WERI-Rb-1 (cell line): Measurements from ENCODE around the gene KIF9.
A peak's percentile ranks its signal among the peaks of the same experiment; 100 is the strongest.
"Not testable (repeated sequence)": the region's sequence is repeated elsewhere in the genome, so short reads cannot be mapped to it uniquely, and the experiment has no call there.

Experiments
- DNase-seq: peaks from one replicate; pipeline ENCODE4 v3.0.0-alpha.2; 2020
- H3K27ac ChIP-seq: fragments of 250-450 bp; sonication (Bioruptor Pico); 2 replicates; pipeline ENCODE4 v1.5.1; 2020; ENCODE audit warnings: mild to moderate bottlenecking, moderate library complexity
- H3K27me3 ChIP-seq: fragments of 250-450 bp; sonication (Bioruptor Pico); 2 replicates; pipeline ENCODE4 v1.5.1; 2021; ENCODE audit warnings: mild to moderate bottlenecking, low read depth, moderate library complexity; ENCODE audit not compliant: insufficient read depth, severe bottlenecking
- H3K36me3 ChIP-seq: fragments of 250-450 bp; sonication (Bioruptor Pico); 2 replicates; pipeline ENCODE4 v1.5.1; 2020; ENCODE audit warnings: mild to moderate bottlenecking, moderate library complexity
- H3K4me3 ChIP-seq: 2 replicates; pipeline ENCODE4 v1.5.1; 2011; ENCODE audit warnings: low read depth, mild to moderate bottlenecking, control low read depth, low read length
- H3K9me3 ChIP-seq: fragments of 250-450 bp; sonication (Bioruptor Pico); 2 replicates; pipeline ENCODE4 v1.5.1; 2021; ENCODE audit warnings: mild to moderate bottlenecking, moderate library complexity; ENCODE audit not compliant: severe bottlenecking
- CTCF ChIP-seq: IDR thresholded peaks from 2 replicates; pipeline ENCODE4 v1.5.1; 2011; ENCODE audit warnings: low read depth, mild to moderate bottlenecking, control low read depth, inconsistent platforms, low read length

KIF9 gene

GRCh38 chr3:47295322-47295721, 12.7 kb upstream of the KIF9 start:
- Histone ChIP-seq H3K36me3 (peaks cover 8% of the 10 kb centered on the region), H3K9me3 (no peaks in the 10 kb centered on the region), H3K27ac (peak overlapping the region; percentile 50), H3K4me3 (no peak overlapping the region), H3K27me3 (no peaks in the 10 kb centered on the region)
- DNase-seq, result no peak
- no peak for TF ChIP-seq CTCF

GRCh38 chr3:47294392-47294791, 11.8 kb upstream of the KIF9 start:
- Histone ChIP-seq H3K9me3 (no peaks in the 10 kb centered on the region), H3K36me3 (peaks cover 8% of the 10 kb centered on the region), H3K4me3 (no peak overlapping the region), H3K27me3 (no peaks in the 10 kb centered on the region), H3K27ac (peak overlapping the region; percentile 50; the same call in 1 of the 2 replicates)
- DNase-seq, result no peak
- no peak for TF ChIP-seq CTCF

- no peak overlapping the region for H3K27ac ChIP-seq
- DNase-seq, result no peak
- no peaks in the 10 kb centered on the region for H3K9me3 ChIP-seq
- H3K4me3 ChIP-seq, result no peak overlapping the region
- no peaks in the 10 kb centered on the region for H3K27me3 ChIP-seq
- peaks cover 8% of the 10 kb centered on the region for H3K36me3 ChIP-seq
- TF ChIP-seq CTCF, result no peak
These were observed 11.2 kb upstream of the KIF9 start for GRCh38 chr3:47293822-47294221.

GRCh38 chr3:47291754-47292420, 9.3 kb upstream of the KIF9 start:
- H3K27me3 ChIP-seq, H3K4me3 ChIP-seq, DNase-seq, H3K9me3 ChIP-seq, H3K27ac ChIP-seq: not testable (repeated sequence)
- peaks cover 18% of the 10 kb centered on the region for H3K36me3 ChIP-seq

GRCh38 chr3:47291158-47291753, 8.7 kb upstream of the KIF9 start:
- H3K36me3 ChIP-seq, result peaks cover 18% of the 10 kb centered on the region
- H3K4me3 ChIP-seq, result no peak overlapping the region
- no peaks in the 10 kb centered on the region for H3K27me3 ChIP-seq
- no peaks in the 10 kb centered on the region for H3K9me3 ChIP-seq
- no peak overlapping the region for H3K27ac ChIP-seq
- no peak for TF ChIP-seq CTCF
- DNase-seq, result no peak

- no peak overlapping the region for H3K4me3 ChIP-seq
- no peak for DNase-seq
- H3K27me3 ChIP-seq, result no peaks in the 10 kb centered on the region
- no peaks in the 10 kb centered on the region for H3K9me3 ChIP-seq
- no peak for TF ChIP-seq CTCF
- H3K36me3 ChIP-seq, result peaks cover 18% of the 10 kb centered on the region
- no peak overlapping the region for H3K27ac ChIP-seq
These were observed 6.6 kb upstream of the KIF9 start for GRCh38 chr3:47288966-47289910.
